Head of caudate nucleus (tissue), 42 donors: ENCODE measurements around the gene DOK5.

Source experiments
- DNase-seq, 42 donors: peaks; one replicate each; pipeline versions ENCODE4 v3.0.0 to v3.0.0-alpha.2; 2020 to 2021; ENCODE audit warnings: mixed read lengths in 7 of 42
- intact Hi-C: fragments of 100-400 bp; cut with DNase I; formaldehyde crosslinking; loops from one replicate; pipeline ENCODE4 v1.15.0; 2022

The DOK5 gene

GRCh38 chr20:54545676-54546358, 70.4 kb downstream of the DOK5 start:
- intact Hi-C loops = no loop called here
- no peak for DNase-seq

- DNase-seq = no peak
- intact Hi-C loops = no loop called here
Measured at GRCh38 chr20:54548849-54549248, 73.5 kb downstream of the DOK5 start.

GRCh38 chr20:54549658-54550326, 74.4 kb downstream of the DOK5 start:
- no peak for DNase-seq
- intact Hi-C loops = no loop called here

GRCh38 chr20:54550776-54551396, 75.5 kb downstream of the DOK5 start:
- no peak for DNase-seq
- intact Hi-C loops = no loop called here

GRCh38 chr20:54554006-54554405, 78.6 kb downstream of the DOK5 start:
- intact Hi-C loops = no loop called here
- DNase-seq = no peak

- DNase-seq = no peak
- intact Hi-C loops = no loop called here
Measured at GRCh38 chr20:54555150-54555549, 79.8 kb downstream of the DOK5 start.

GRCh38 chr20:54556406-54556805, 81.0 kb downstream of the DOK5 start:
- DNase-seq = no peak
- intact Hi-C loops = no loop called here

GRCh38 chr20:54557806-54558590, 82.6 kb downstream of the DOK5 start:
- DNase-seq = no peak
- intact Hi-C loops = no loop called here

- DNase-seq = no peak
- intact Hi-C loops = no loop called here
Measured at GRCh38 chr20:54559890-54560289, 84.5 kb downstream of the DOK5 start.

DNA sequence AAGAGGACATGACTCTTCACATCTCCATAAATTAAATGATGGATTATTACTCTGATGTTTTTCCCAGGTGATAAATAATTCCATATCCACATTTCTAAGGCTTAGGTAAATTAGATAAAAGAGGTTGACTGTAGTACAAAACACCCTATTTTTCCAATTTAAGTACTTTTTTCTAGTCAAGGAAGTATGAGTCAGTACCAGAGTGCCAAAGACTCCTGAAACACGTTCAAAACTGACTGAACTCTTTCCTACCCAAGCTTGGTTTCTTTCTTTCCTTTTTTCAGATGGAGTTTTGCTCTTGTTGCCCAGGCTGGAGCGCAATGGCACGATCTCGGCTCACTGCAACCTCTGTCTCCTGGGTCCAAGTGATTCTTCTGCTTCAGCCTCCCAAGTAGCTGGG, 85.0 kb downstream of the DOK5 start:
- intact Hi-C loops = no loop called here
- no peak for DNase-seq

GRCh38 chr20:54565255-54565654, 89.9 kb downstream of the DOK5 start:
- no peak for DNase-seq
- intact Hi-C loops = no loop called here

GRCh38 chr20:54566031-54566688, 90.8 kb downstream of the DOK5 start:
- intact Hi-C loops = no loop called here
- DNase-seq = no peak

DNA sequence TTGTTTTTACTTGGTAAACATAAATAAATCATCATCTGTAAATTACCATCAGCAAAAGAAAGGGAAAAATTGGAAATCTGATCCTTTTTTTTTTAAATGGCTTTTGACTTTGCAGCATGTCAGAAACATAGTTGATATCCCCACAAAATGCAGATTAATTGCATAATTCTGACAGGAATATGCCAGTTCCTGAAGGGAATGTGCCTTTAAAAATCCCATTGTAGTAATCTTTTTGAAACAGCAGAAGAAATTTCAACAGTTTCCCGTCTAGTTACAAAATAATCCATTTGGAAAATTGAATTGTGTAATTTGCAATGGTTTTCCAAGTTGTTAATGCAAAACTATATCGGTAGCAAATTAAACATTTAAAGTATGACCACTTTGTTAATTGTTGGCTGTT, 95.2 kb downstream of the DOK5 start:
- intact Hi-C loops = no loop called here
- DNase-seq = no peak

GRCh38 chr20:54572665-54573435, 97.5 kb downstream of the DOK5 start:
- intact Hi-C loops = no loop called here
- no peak for DNase-seq

DNA sequence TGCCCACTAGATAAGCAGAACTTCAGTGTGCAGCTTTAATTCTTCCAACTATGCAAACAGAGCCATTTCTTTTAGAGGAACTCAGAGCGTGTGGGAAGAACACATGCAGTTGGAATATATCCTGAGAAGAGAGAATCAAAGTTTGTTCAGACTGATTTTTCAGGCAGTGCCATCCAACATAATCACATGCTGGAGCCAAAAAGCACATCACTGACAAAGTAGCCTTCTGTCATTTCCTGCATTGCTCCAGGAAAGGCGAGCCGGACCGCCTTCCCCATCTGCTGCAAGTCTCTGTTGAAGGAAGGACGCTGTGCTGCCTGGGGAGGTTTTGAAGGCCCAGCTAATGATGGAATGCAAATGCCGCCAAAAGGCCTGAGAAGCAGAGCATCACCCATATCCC, 98.4 kb downstream of the DOK5 start:
- no peak for DNase-seq
- intact Hi-C loops = no loop called here

GRCh38 chr20:54576518-54576917, 101.1 kb downstream of the DOK5 start:
- no peak for DNase-seq
- intact Hi-C loops = no loop called here

DNA sequence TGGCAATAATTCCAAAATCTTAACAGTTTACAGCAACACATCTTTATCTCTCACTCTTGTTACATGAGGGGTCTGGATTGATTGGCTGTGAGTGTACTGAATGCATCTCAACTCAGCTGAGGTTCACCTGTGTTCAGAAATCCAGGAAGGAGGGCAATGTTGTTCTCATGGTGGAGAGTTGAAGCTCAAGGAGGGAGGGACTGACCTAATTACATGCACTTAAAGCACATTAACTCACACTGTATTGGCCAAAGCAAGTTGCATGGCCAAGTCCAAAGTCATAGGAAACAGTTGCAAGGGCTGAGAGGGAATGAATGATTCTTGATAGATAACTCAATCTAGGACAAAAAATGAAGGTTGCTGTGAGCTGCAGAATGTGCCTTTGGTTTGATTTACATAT, 102.2 kb downstream of the DOK5 start:
- intact Hi-C loops = no loop called here
- DNase-seq = no peak

DNA sequence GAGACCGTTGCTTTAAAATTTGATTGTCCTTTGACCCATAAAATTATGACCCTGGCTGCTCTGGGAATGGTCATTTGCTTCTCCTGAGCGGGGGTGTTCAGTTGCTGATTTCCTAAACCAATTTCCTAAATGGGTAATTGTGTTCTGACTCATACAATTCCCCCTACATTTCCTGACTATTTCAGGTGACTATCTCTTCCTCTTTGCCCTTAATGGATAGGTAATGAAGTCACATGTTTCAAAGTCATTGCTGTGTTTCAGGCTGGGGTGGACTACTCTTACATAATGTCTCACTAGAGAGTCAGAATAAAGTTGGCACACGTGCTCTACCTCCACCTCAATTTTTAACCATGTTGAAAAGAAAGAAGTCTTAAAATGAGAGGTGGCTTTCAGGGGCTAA, 109.8 kb downstream of the DOK5 start:
- intact Hi-C loops = no loop called here

DNA sequence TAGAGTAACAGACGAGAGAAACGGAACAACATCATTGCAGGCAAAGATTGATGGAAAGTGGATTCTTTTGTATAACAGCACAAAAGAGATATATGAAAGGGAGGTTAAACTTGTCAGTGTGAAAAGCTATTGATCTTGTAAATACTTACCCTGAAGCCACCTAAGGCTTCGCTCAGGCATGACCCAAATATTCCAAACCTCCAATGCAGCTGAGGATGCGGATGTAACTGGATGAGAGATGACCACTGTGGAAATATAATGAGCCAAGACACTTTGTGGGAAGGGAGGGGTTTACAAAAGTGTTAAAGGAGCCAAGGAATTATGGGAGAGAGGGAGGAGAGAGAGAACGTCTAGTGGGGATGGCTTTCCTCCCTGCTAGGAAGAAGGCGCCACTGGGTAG, 112.0 kb downstream of the DOK5 start:
- no peak for DNase-seq
- intact Hi-C loops = no loop called here

More for the DNA sequence above, 109.8 kb downstream of the DOK5 start:
- no peak for DNase-seq
